Muscle layer of colon (tissue), 2 donors: ENCODE data around the gene MRPL20.

Experiments
- H3K27ac ChIP-seq: one replicate; pipeline ENCODE4 v1.7.0; 2013; ENCODE audit warnings: low read depth, mild to moderate bottlenecking, low read length, moderate library complexity
- H3K27me3 ChIP-seq, 2 donors: one replicate each; pipeline ENCODE4 v1.7.0; 2013; ENCODE audit warnings: low read length in 2 of 2, mild to moderate bottlenecking in 2 of 2; ENCODE audit not compliant: insufficient read depth in 2 of 2, control insufficient read depth in 1 of 2
- H3K36me3 ChIP-seq: one replicate; pipeline ENCODE4 v1.7.0; 2013; ENCODE audit warnings: mild to moderate bottlenecking, low read length; ENCODE audit not compliant: insufficient read depth
- H3K4me1 ChIP-seq: one replicate; pipeline ENCODE4 v1.7.0; 2013; ENCODE audit warnings: mild to moderate bottlenecking, low read length; ENCODE audit not compliant: insufficient read depth
- H3K4me3 ChIP-seq, 2 donors: one replicate each; pipeline ENCODE4 v1.7.0; 2013; ENCODE audit warnings: low read length in 2 of 2, low read depth in 1 of 2, mild to moderate bottlenecking in 1 of 2, moderate library complexity in 1 of 2
- H3K9ac ChIP-seq: one replicate; pipeline ENCODE4 v1.7.0; 2013; ENCODE audit warnings: low read length
- H3K9me3 ChIP-seq: one replicate; pipeline ENCODE4 v1.7.0; 2013; ENCODE audit warnings: mild to moderate bottlenecking, low read length
- donor health status: abdominal sarcoma.
- donor health status: Adenocarcinoma of cecum.

MRPL20 gene

DNA sequence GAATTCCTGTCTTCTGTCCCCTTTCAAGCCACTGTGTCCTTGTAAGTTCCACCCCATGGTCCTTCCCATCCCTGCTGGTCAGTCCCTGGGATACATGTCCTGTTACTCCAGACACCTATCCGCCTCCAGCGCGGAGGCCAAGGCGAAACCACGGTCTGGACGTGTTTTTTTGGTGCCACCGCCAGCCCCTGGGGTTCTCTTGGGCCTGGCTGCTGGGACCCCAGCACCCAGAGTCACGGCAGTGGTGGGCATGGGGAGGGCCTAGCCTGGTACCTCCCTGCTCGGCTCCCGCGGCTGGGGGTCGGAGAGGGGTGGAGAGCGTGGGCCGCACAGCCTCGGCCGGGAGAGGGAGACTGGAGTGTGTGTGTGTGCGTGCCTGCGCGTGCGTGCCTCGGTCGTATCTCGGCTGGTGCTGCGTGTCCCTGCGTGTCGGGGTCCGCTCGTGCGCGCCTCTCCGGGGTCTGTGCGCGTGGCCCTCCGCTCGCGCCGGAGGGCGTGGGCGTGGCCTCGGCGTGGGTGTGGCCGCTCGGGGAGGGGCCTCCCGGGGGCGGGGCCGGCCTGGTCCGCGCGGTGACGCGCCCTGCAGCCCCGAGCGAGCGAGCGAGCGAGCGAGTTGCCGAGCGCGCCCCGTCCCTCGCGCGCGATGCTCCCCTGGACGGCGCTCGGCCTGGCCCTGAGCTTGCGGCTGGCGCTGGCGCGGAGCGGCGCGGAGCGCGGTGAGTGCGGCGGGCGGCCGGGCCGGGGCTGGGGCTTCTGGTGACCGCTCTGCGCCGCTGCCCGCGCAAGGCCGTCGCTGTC lies 28.2 kb upstream of the MRPL20 start, which contains the start of gene VWA1:
Gene VWA1, plus strand, starts transcription at position 585 of the 798 bp plus-strand sequence. Its CDS starts 59 bp downstream, at position 644.
- H3K4me1 ChIP-seq: peaks cover 62% of the 10 kb centered on the region
- peak within 1 kb of the TSS; percentile 52 to 74 for H3K4me3 ChIP-seq
- peak within 1 kb of the TSS; percentile 94 for H3K27ac ChIP-seq

GRCh38 chr1:1434824-1435105 lies 27.7 kb upstream of the MRPL20 start:
- Histone ChIP-seq H3K9me3 (no peaks in the 10 kb centered on the region), H3K4me3 (peak overlapping the region; percentile 17 to 70), H3K27ac (peak overlapping the region; percentile 94), H3K36me3 (no peaks in the 10 kb centered on the region), H3K4me1 (peaks cover 67% of the 10 kb centered on the region), H3K9ac (peak overlapping the region; percentile 39), H3K27me3 (no peaks in the 10 kb centered on the region)

More for the DNA sequence above, 28.2 kb upstream of the MRPL20 start, which contains the start of gene VWA1:
- Histone ChIP-seq H3K9me3 (no peaks in the 10 kb centered on the region), H3K9ac (peak within 1 kb of the TSS; percentile 39), H3K36me3 (no peaks in the 10 kb centered on the region), H3K27me3 (no peaks in the 10 kb centered on the region)

DNA sequence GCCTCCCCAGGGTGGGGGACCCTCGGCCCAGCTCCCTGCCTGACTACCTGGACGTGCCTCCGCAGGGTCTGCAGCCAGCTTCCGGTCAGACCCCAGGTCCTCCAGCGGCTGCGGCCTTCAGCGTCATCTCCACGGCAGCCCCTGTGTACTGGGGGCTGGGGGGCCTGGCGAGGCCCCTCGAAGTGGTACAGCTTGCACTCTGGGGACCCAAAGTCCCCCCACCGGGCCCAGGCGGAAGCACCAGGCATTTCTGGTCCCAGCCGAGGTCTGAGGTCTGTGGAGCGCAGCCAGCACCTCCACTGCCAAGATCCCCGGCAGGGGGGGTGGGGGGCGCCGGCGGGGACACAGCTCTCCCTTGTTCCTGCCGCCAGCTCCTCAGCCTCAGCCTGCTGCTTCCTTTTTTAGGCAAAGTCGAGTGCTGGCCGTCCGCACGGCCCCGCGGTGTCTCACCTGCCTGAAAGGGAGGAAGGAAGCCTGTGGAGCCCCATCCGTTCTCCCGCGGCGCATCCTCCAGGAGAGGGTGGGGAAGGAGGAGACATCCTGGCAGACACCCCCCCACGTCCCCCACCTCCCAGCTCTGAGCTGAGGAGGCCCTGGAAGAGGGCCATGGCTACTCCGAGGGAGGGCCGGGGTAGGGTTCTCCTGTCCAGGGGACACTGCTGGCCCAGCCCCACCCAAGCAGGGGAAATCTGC lies 27.2 kb upstream of the MRPL20 start:
- H3K27ac ChIP-seq: peak overlapping the region; percentile 94
- no peaks in the 10 kb centered on the region for H3K36me3 ChIP-seq
- H3K4me3 ChIP-seq: peak overlapping the region in 1 of 2 donors; percentile 70
- peak overlapping the region; percentile 53 for H3K9ac ChIP-seq
- no peaks in the 10 kb centered on the region for H3K27me3 ChIP-seq
- H3K9me3 ChIP-seq: no peaks in the 10 kb centered on the region
- H3K4me1 ChIP-seq: peaks cover 72% of the 10 kb centered on the region

- Histone ChIP-seq H3K27ac (peak overlapping the region; percentile 94), H3K9me3 (no peaks in the 10 kb centered on the region), H3K27me3 (no peaks in the 10 kb centered on the region), H3K4me3 (peak overlapping the region in 1 of 2 donors; percentile 70), H3K9ac (peak overlapping the region; percentile 53), H3K4me1 (peaks cover 72% of the 10 kb centered on the region), H3K36me3 (no peaks in the 10 kb centered on the region)
Measured at GRCh38 chr1:1433804-1434130, 26.7 kb upstream of the MRPL20 start.

DNA sequence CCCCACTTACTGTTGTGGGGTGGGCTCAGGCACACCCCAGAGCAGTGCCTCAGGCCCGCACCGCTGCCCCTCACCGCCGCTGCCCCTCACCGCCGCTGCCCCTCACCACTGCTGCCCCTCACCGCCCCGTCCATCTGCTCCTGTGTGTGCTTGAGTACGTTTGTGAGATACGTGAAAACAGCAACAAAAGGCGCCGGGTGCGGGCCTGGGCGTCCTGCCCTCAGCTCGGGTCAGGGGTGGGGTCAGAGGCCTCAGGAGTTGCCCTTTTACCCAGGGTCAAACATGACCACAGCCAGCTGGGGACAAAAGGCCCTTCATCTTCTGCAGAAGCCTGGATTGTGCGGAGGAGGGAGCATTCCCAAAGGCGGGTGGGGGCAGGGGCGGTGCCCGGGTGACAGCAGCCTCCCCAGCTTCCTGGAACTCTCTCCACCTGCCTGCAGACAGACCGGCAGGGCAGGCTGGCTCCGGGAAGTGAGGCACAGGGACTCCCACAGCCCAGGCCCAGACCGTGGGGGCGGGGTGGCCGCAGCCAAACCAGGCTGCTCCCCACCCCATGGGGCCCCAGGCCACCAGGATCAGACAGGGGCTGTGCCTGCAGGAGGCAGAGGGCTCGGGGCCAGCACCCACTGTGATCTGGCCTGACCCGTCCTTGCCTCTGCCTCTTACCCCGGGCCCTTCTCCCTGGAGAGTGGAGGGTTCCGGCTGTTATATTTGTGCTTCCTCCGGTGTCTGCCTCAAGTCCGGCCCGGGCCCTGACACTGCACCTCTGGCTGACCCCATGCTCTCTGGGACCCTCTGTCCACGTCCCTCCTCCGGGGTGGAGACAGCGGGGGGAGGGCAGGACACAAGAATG lies 26.1 kb upstream of the MRPL20 start:
- H3K36me3 ChIP-seq: no peaks in the 10 kb centered on the region
- H3K27me3 ChIP-seq: no peaks in the 10 kb centered on the region
- peaks cover 72% of the 10 kb centered on the region for H3K4me1 ChIP-seq
- peak overlapping the region; percentile 53 for H3K9ac ChIP-seq
- no peaks in the 10 kb centered on the region for H3K9me3 ChIP-seq
- peak overlapping the region in 1 of 2 donors; percentile 70 for H3K4me3 ChIP-seq
- H3K27ac ChIP-seq: peak overlapping the region; percentile 94

DNA sequence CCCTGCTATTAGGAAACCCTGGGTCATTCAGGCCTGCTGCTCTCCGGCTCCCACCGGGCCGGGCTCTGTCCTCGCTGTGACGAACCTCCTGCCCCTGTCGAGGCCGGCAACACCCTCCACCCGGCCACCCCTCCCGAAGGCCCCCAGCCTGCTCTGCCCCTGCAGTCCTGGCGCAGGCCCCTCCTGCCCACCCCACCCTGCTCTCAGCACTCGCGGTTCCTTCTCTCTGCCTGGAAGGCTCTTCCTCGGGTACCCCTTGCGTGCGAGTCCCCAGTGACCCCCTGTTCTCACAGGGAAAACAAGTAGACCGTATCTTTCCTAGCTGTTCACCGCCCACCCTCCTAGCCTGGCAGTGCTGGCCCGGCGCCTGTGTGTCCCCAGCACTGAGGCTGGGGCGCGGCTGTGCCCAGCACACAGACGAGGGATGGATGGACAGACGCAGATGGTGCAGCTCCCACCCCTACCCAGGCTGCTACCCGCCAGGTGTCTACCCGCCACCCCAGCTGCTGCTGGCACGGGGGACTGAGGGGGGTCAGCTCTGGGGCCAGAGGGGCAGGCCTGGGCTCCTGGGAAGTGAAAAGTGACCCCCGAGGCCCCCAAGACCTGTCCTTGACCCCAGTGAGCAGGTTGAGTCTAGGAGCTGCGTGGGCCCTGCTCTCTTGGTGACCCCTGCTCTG lies 25.3 kb upstream of the MRPL20 start:
- peaks cover 68% of the 10 kb centered on the region for H3K4me1 ChIP-seq
- H3K27me3 ChIP-seq: no peaks in the 10 kb centered on the region
- H3K4me3 ChIP-seq: no peak overlapping the region
- no peak overlapping the region for H3K9ac ChIP-seq
- H3K9me3 ChIP-seq: no peaks in the 10 kb centered on the region
- no peaks in the 10 kb centered on the region for H3K36me3 ChIP-seq
- peak overlapping the region; percentile 94 for H3K27ac ChIP-seq

DNA sequence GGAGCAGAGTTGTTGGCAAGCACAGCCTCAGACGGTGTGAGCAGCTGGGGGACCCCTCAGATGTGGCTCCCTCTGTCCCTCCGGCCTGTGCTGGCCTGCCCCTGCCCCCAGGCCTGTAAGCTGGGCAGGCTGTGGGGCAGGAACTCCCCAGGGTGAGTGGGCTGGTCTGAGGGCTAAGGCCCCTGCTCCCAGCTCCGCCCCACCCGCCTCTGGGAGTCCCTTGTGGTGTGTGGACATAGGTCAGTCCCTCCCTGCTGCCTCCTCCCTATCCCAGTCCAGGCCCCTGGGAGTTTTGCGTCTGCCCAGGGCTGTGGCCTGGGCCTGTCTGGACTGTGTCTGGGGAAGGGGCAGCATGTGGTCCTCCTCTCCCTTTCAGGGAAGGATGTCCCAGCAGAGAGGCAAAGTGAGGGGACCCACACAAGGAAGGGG lies 24.8 kb upstream of the MRPL20 start:
- Histone ChIP-seq H3K9me3 (no peaks in the 10 kb centered on the region), H3K9ac (no peak overlapping the region), H3K4me3 (no peak overlapping the region), H3K4me1 (peaks cover 64% of the 10 kb centered on the region), H3K36me3 (no peaks in the 10 kb centered on the region), H3K27me3 (no peaks in the 10 kb centered on the region), H3K27ac (peak overlapping the region; percentile 94)

DNA sequence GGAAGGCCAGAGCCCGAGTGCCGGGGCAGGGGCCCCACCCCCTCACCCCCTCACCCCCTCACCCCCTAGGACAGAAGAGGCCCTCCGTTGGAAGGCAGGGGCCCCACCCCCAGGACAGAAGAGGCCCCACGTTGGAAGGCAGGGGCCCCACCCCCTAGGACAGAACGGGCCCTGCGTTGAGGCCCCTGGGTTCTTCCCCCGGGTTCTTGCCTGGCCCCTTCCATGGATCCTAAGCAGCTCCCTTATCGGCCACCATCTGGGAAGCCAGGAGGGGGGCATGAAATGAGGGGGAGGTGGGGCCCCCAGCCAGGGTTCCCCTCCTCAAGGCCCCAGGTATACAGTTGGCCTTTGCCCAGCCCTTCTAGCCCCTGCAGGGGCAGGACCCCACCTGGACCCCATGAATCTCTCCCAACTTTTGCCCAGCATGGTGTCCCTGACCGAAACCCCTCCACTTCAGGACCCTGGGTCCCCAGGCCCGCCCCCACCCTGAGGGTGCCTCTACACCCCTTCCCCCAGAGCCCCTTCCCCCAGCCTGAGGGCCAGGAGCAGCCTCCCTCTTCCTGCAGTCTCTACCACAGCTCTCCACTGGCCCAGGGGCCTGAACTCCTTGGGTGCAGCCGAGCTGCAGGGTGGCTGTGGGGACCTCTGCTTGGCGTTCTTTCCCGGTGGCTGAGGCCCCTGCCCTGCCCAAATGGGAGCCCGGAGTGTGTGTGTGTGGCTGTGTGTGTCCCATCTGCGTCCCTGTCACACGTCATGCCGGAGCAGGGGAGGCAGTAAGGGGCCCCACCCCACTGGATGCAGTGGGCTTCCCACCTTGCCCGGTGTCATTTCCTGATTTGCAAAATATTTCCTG lies 24.1 kb upstream of the MRPL20 start:
- peaks cover 58% of the 10 kb centered on the region for H3K4me1 ChIP-seq

GRCh38 chr1:1430114-1430982 lies 23.3 kb upstream of the MRPL20 start:
- Histone ChIP-seq H3K36me3 (no peaks in the 10 kb centered on the region), H3K9me3 (no peaks in the 10 kb centered on the region), H3K9ac (no peak overlapping the region), H3K27ac (peak overlapping the region; percentile 94), H3K27me3 (no peaks in the 10 kb centered on the region), H3K4me1 (peaks cover 55% of the 10 kb centered on the region), H3K4me3 (no peak overlapping the region)

More for the DNA sequence above, 24.1 kb upstream of the MRPL20 start:
- no peak overlapping the region for H3K4me3 ChIP-seq
- no peaks in the 10 kb centered on the region for H3K36me3 ChIP-seq
- H3K9ac ChIP-seq: no peak overlapping the region
- peak overlapping the region; percentile 94 for H3K27ac ChIP-seq
- H3K27me3 ChIP-seq: no peaks in the 10 kb centered on the region
- no peaks in the 10 kb centered on the region for H3K9me3 ChIP-seq

DNA sequence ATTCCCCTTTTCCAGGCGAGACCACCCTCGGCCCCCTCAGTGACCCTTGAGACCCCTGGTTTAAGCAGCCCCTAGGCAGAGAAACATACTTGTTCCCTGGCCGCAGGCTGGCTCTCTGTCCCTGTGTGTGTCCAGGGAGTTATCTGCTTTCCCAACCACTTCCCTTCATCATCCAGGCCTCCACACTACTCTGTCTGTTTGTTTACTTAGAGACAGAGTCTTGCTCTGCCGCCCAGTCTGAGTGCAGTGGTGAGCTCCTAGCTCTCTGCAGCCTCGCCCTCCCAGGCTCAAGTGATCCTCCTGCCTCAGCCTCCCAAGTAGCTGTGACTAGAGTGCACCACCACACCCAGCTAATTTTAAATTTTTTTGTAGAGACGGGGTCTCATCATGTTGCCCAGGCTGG lies 22.6 kb upstream of the MRPL20 start:
- Histone ChIP-seq H3K4me1 (peaks cover 48% of the 10 kb centered on the region), H3K27me3 (no peaks in the 10 kb centered on the region), H3K4me3 (no peak overlapping the region), H3K9ac (no peak overlapping the region), H3K36me3 (no peaks in the 10 kb centered on the region), H3K27ac (peak overlapping the region; percentile 94), H3K9me3 (no peaks in the 10 kb centered on the region)
